Spinal cord (tissue), 10 donors: ENCODE data around the gene LBX1. TPM values are rescaled to one million over a fixed set of nuclear protein-coding genes. Genes with fewer than 3 reads are reported as not detected.

ENCODE experiments used
- DNase-seq, 6 donors: peaks; one replicate each; pipeline versions ENCODE4 v3.0.0 to v3.0.0-alpha.2; 2013 to 2015; ENCODE audit warnings: low spot score in 6 of 6, low read depth in 4 of 6
- H3K27ac ChIP-seq: one replicate; pipeline ENCODE4 v1.5.1; 2013; ENCODE audit warnings: low read depth, low read length, control low read depth
- H3K27me3 ChIP-seq: one replicate; pipeline ENCODE4 v1.6.1; 2013; ENCODE audit warnings: low read length; ENCODE audit not compliant: control insufficient read depth, insufficient read depth
- H3K36me3 ChIP-seq: one replicate; pipeline ENCODE4 v1.6.1; 2013; ENCODE audit warnings: low read length; ENCODE audit not compliant: control insufficient read depth, insufficient read depth
- H3K4me1 ChIP-seq: one replicate; pipeline ENCODE4 v1.6.1; 2013; ENCODE audit warnings: low read length; ENCODE audit not compliant: control insufficient read depth, insufficient read depth
- H3K4me3 ChIP-seq: one replicate; pipeline ENCODE4 v1.5.1; 2013; ENCODE audit warnings: low read depth, low read length, control low read depth
- H3K9me3 ChIP-seq: one replicate; pipeline ENCODE4 v1.6.1; 2013; ENCODE audit warnings: low read length; ENCODE audit not compliant: control insufficient read depth, insufficient read depth
- WGBS: methylation state at CpG from one replicate; pipeline ENCODE4 v1.1.5; 2013; ENCODE audit warnings: missing lambda C conversion rate; ENCODE audit not compliant: insufficient coverage; 5-methylcytosine and 5-hydroxymethylcytosine counted together
- long read RNA-seq, 4 donors: transcript quantifications; one replicate each; lab custom pipeline, GENCODE V29; 2026
- polyA plus RNA-seq, 2 donors: library from polyadenylated mRNA; unstranded; fragments of 120-200 nt; gene quantifications; one replicate each; pipeline ENCODE4 v1.2.1, GENCODE V29; 2013; ENCODE audit not compliant: insufficient read length in 2 of 2
- total RNA-seq, 2 donors: library from RNA; depleted of rRNA in 1 of 2; stranded (reverse); fragments of 120-200 nt in 1 of 2; fragments of >200 nt in 1 of 2; gene quantifications; one replicate each; pipeline versions ENCODE4 v1.2.3 to v1.2.4, GENCODE V29; 2013 to 2014
- donor health status: healthy.

LBX1 gene, protein sequence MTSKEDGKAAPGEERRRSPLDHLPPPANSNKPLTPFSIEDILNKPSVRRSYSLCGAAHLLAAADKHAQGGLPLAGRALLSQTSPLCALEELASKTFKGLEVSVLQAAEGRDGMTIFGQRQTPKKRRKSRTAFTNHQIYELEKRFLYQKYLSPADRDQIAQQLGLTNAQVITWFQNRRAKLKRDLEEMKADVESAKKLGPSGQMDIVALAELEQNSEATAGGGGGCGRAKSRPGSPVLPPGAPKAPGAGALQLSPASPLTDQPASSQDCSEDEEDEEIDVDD
- total RNA-seq (1 to 10 TPM; 1.9 to 4.0 TPM), polyA plus RNA-seq (10 to 100 TPM; 26.0 to 27.5 TPM)
- long read RNA-seq, donor 1, transcript LBX1-201 (2 exons, 2,900 nt): major isoform, 16 of 27 reads
- long read RNA-seq, donor 1, partial matches to known transcripts: 0 of 27 reads
- long read RNA-seq, donor 1, other reads (novel, unspliced or antisense): 11 of 27 reads
- long read RNA-seq, donor 2, partial matches to known transcripts: 0 of 3 reads
- long read RNA-seq, donor 2, other reads (novel, unspliced or antisense): 0 of 3 reads
- long read RNA-seq, donor 3, partial matches to known transcripts: 0 of 3 reads
- long read RNA-seq, donor 3, other reads (novel, unspliced or antisense): 0 of 3 reads
- long read RNA-seq, donor 4: 0 reads

- no peaks in the 10 kb centered on the region for H3K9me3 ChIP-seq
- DNase-seq: peak in 2 of 6 donors; percentile 55 to 93
- H3K4me1 ChIP-seq: peaks cover 62% of the 10 kb centered on the region
- peaks cover 3% of the 10 kb centered on the region for H3K36me3 ChIP-seq
- WGBS: under 1% methylated on average over 52 of the region's 63 CpGs
- H3K4me3 ChIP-seq: peak within 1 kb of the TSS; percentile 31
- H3K27me3 ChIP-seq: peaks cover 98% of the 10 kb centered on the region
- peak within 1 kb of the TSS; percentile 25 for H3K27ac ChIP-seq
Measured at GRCh38 chr10:101229266-101230182, at the start of gene LBX1. Gene LBX1 (minus strand): TSS chr10:101229463. CDS start chr10:101228815, 648 bp downstream.

- Histone ChIP-seq H3K9me3 (no peaks in the 10 kb centered on the region), H3K36me3 (no peaks in the 10 kb centered on the region), H3K4me1 (peaks cover 3% of the 10 kb centered on the region), H3K4me3 (no peak overlapping the region), H3K27me3 (no peaks in the 10 kb centered on the region), H3K27ac (no peak overlapping the region)
- WGBS: 88% methylated on average over 2 of the region's 4 CpGs
- no peak for DNase-seq
Measured at GRCh38 chr10:101273741-101274140, 44.5 kb upstream of the LBX1 start.

GRCh38 chr10:101273330-101273729, 44.1 kb upstream of the LBX1 start:
- Histone ChIP-seq H3K4me3 (no peak overlapping the region), H3K27me3 (no peaks in the 10 kb centered on the region), H3K4me1 (peaks cover 3% of the 10 kb centered on the region), H3K36me3 (no peaks in the 10 kb centered on the region), H3K27ac (no peak overlapping the region), H3K9me3 (no peaks in the 10 kb centered on the region)
- DNase-seq: no peak
- 96% methylated on average over 8 of the region's 10 CpGs for WGBS

- Histone ChIP-seq H3K27ac (no peak overlapping the region), H3K4me3 (no peak overlapping the region), H3K27me3 (no peaks in the 10 kb centered on the region), H3K36me3 (no peaks in the 10 kb centered on the region), H3K9me3 (no peaks in the 10 kb centered on the region), H3K4me1 (peaks cover 3% of the 10 kb centered on the region)
- WGBS: 36% methylated on average over 9 of the region's 13 CpGs
- peak in 2 of 6 donors; percentile 82 to 85 for DNase-seq
Measured at GRCh38 chr10:101272229-101272868, 43.1 kb upstream of the LBX1 start.

GRCh38 chr10:101270763-101271162, 41.5 kb upstream of the LBX1 start:
- no peak overlapping the region for H3K4me3 ChIP-seq
- 91% methylated on average over 1 of the region's 3 CpGs for WGBS
- peaks cover 3% of the 10 kb centered on the region for H3K4me1 ChIP-seq
- H3K36me3 ChIP-seq: no peaks in the 10 kb centered on the region
- DNase-seq: no peak
- H3K27me3 ChIP-seq: no peaks in the 10 kb centered on the region
- H3K27ac ChIP-seq: no peak overlapping the region
- H3K9me3 ChIP-seq: no peaks in the 10 kb centered on the region

DNA sequence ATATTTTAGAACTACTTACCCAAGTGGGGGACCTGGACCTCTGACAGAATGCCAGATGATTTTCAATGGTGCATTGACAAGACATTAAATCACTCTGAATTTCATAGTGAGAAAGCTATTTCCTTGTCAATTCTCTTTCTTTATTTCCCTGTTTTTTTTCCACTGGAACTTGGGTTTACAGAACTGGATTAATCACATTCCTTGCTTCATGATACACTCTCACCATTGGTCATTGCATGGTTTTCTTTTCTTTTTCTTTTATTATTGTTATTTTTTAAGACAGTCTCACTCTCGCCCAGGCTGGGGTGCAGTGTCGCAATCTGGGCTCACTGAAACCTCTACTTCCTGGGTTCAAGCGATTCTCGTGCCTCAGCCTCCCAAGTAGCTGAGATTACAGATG, 38.5 kb upstream of the LBX1 start:
- WGBS: 100% methylated on average over 2 of the region's 4 CpGs
- DNase-seq: no peak
- Histone ChIP-seq H3K27ac (no peak overlapping the region), H3K9me3 (no peaks in the 10 kb centered on the region), H3K4me1 (peaks cover 3% of the 10 kb centered on the region), H3K36me3 (no peaks in the 10 kb centered on the region), H3K27me3 (no peaks in the 10 kb centered on the region), H3K4me3 (no peak overlapping the region)

DNA sequence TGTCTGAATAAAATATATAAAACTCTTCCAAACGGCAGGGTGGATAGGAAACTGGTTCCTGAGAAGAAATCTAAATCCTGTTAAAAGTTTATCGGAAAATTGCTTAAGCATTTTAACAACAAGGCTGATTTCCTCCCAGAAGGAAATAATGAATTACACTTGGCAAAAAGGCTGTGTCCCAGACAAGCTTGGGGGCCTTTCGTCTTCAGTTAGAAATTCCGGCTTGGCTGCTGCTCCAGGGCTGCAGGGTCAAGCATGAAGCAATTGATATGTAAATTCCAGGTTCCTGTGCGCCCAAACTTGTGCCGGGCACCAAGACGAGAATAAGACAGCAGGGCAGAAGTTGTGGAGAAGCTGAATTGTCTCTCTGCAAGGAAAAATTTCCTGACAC, 38.0 kb upstream of the LBX1 start:
- no peaks in the 10 kb centered on the region for H3K9me3 ChIP-seq
- no peak for DNase-seq
- H3K4me3 ChIP-seq: no peak overlapping the region
- H3K36me3 ChIP-seq: no peaks in the 10 kb centered on the region
- H3K27ac ChIP-seq: no peak overlapping the region
- 48% methylated on average over 5 of the region's 7 CpGs for whole genome bisulfite sequencing
- H3K27me3 ChIP-seq: no peaks in the 10 kb centered on the region
- peaks cover 1% of the 10 kb centered on the region for H3K4me1 ChIP-seq

DNA sequence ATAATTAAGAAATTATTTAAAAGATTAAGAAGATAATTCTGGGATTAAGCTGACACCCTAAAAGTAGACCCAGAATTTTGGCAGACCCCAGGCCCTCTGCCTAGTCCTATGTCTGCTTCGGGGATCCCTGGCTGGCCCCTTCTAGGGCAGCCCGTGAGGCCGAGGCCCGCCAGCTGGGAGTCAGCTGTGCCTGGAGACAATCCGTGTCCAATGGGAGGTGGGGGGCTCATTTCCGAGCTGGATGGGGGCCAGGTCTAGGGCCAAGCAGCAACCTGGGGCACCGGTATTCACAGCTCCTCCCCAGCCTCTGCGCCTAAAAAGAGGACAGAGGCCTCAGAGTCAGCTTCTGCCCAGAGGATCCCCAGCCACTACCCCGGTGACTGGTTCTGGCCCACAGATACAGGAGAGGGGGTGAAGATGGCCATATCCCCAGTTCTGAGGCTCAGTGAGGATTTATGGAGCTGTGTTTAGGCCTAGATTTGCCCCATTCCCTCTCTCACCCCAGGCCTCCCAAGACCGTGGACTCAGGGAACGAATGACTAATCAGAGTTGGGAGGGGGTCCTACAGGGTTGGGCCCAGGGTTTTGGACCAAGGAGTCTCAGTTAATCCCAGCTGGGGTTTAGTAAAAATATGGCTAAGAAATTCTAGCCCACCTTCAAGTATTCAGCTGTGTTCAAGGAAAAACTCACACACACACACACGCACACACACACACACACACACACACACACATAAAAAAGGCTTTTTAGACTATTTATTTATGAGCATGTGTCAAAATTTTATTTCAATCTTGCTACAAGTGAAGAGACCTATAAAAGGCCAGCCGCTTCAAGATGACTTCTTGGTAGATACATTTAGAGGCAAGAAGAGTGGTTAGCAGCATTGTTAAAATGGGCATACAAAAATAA, 37.4 kb upstream of the LBX1 start:
- no peaks in the 10 kb centered on the region for H3K9me3 ChIP-seq
- H3K36me3 ChIP-seq: no peaks in the 10 kb centered on the region
- DNase-seq: no peak
- no peak overlapping the region for H3K4me3 ChIP-seq
- no peaks in the 10 kb centered on the region for H3K27me3 ChIP-seq
- H3K27ac ChIP-seq: no peak overlapping the region
- H3K4me1 ChIP-seq: peaks cover 4% of the 10 kb centered on the region
- 56% methylated on average over 7 of the region's 13 CpGs for whole genome bisulfite sequencing
